H1 (cell line): Measurements from ENCODE around the gene AFAP1L2. TPM values are rescaled to one million over a fixed set of nuclear protein-coding genes. Genes with fewer than 3 reads are reported as not detected.

Experiments
- CHD7 ChIP-seq: fragments of 300-600 bp; sonication (generic); IDR thresholded peaks from 2 replicates; pipeline ENCODE4 v1.7.1; 2012; ENCODE audit warnings: low read length, moderate library complexity, mild to moderate bottlenecking, inconsistent platforms; ENCODE audit not compliant: insufficient replicate concordance
- EP300 ChIP-seq, 2 experiments: IDR thresholded peaks; 1 replicate in 1 of 2; 2 replicates in 1 of 2; pipeline ENCODE4 v1.6.1; 2011 to 2012; ENCODE audit warnings: low read depth in 2 of 2, low read length in 2 of 2, mild to moderate bottlenecking in 2 of 2, borderline replicate concordance in 1 of 2, inconsistent platforms in 1 of 2, moderate library complexity in 1 of 2
- MAFK ChIP-seq: IDR thresholded peaks from 2 replicates; pipeline ENCODE4 v1.6.1; 2012; ENCODE audit warnings: low read depth, mild to moderate bottlenecking, improper control_type of control experiment, low read length
- POLR2A ChIP-seq, 2 experiments: IDR thresholded peaks; 1 replicate in 1 of 2; 2 replicates in 1 of 2; pipeline ENCODE4 v1.6.1; 2011; ENCODE audit warnings: low read depth in 2 of 2, low read length in 2 of 2, mild to moderate bottlenecking in 2 of 2; ENCODE audit errors: control extremely low read depth in 1 of 2
- POU5F1 ChIP-seq: IDR thresholded peaks from 2 replicates; pipeline ENCODE4 v1.6.1; 2011; ENCODE audit warnings: low read depth, mild to moderate bottlenecking, low read length, moderate library complexity
- RFX5 ChIP-seq: IDR thresholded peaks from 2 replicates; pipeline ENCODE4 v1.6.1; 2011; ENCODE audit warnings: low read depth, low read length, improper control_type of control experiment, borderline replicate concordance
- RNF2 ChIP-seq: fragments of 200-900, 300-1000 bp; sonication (generic); IDR thresholded peaks from 2 replicates; pipeline ENCODE4 v1.7.1; 2016; ENCODE audit warnings: borderline replicate concordance, low read depth, mild to moderate bottlenecking, antibody characterized with exemption, low read length; ENCODE audit not compliant: poor library complexity, severe bottlenecking; ENCODE audit errors: missing control alignments
- SAP30 ChIP-seq: fragments of 300-600 bp; sonication (generic); IDR thresholded peaks from 2 replicates; pipeline ENCODE4 v1.7.1; 2012; ENCODE audit warnings: low read length, moderate library complexity, mild to moderate bottlenecking, inconsistent platforms; ENCODE audit not compliant: insufficient read depth, insufficient replicate concordance
- SIX5 ChIP-seq: IDR thresholded peaks from 2 replicates; pipeline ENCODE4 v1.6.1; 2011; ENCODE audit warnings: mild to moderate bottlenecking, low read depth, low read length
- TAF1 ChIP-seq: IDR thresholded peaks from 2 replicates; pipeline ENCODE4 v1.6.1; 2011; ENCODE audit warnings: mild to moderate bottlenecking, low read depth, low read length
- TCF12 ChIP-seq: IDR thresholded peaks from 2 replicates; pipeline ENCODE4 v1.6.1; 2011; ENCODE audit warnings: low read depth, mild to moderate bottlenecking, low read length
- YY1 ChIP-seq: IDR thresholded peaks from 2 replicates; pipeline ENCODE4 v1.6.1; 2011; ENCODE audit warnings: low read depth, mild to moderate bottlenecking, low read length
- polyA plus RNA-seq, 7 experiments: library from polyadenylated mRNA; depleted of rRNA in 3 of 7; stranded (reverse) in 5 of 7; unstranded in 2 of 7; fragments of >200 nt in 5 of 7; fragments of 200-250 nt in 2 of 7; gene quantifications; 1 replicate in 5 of 7; 2 replicates in 1 of 7; 4 replicates in 1 of 7; pipeline versions ENCODE4 v1.2.1 to v1.2.3, GENCODE V29; 2011 to 2013; ENCODE audit warnings: missing spikeins in 2 of 7, mixed read lengths in 2 of 7
- total RNA-seq: library from RNA; stranded (reverse); fragmentation: NEBNext Ultra II Directional; extraction: Animal tissue kit (Norgen Biotek cat#: 25700); gene quantifications from 2 replicates; pipeline ENCODE4 v1.2.1, GENCODE V29; 2021

AFAP1L2 gene
- total and polyA plus RNA-seq, 2 of the 8 experiments (the other 6 are each of a cell fraction or from before 2014, with no cell fraction given): 3.9 to 6.4 TPM

- TF ChIP-seq CHD7 (no peak), YY1 (no peak), TCF12 (no peak), POU5F1 (no peak), EP300 (IDR thresholded peaks at IDR 0.05; ENCODE audit: borderline replicate concordance in 1 of 2, low read depth in 2 of 2, low read length in 2 of 2) (no peak), RNF2 (no peak), TAF1 (no peak), RFX5 (no peak), POLR2A (IDR thresholded peaks at IDR 0.05; ENCODE audit: control extremely low read depth in 1 of 2, low read depth in 2 of 2, low read length in 2 of 2) (no peak), SIX5 (no peak), MAFK (no peak), SAP30 (no peak)
Measured at GRCh38 chr10:114384181-114384580, 20.1 kb downstream of the AFAP1L2 start (continued).
